PC-3 (cell line): Measurements from ENCODE around the gene DVL1.

Experiments used
- CTCF ChIP-seq: fragments of 300-600 bp; sonication (generic); conservative IDR thresholded peaks from 2 replicates; pipeline ENCODE4 v1.5.1; 2017; ENCODE audit warnings: antibody characterized with exemption, low read depth, mild to moderate bottlenecking, low read length
- EZH2phosphoT487 ChIP-seq: fragments of 300-600 bp; sonication (generic); IDR thresholded peaks from 2 replicates; pipeline ENCODE4 v1.6.1; 2018; ENCODE audit warnings: mild to moderate bottlenecking, antibody characterized with exemption, low read length, borderline replicate concordance

DNA sequence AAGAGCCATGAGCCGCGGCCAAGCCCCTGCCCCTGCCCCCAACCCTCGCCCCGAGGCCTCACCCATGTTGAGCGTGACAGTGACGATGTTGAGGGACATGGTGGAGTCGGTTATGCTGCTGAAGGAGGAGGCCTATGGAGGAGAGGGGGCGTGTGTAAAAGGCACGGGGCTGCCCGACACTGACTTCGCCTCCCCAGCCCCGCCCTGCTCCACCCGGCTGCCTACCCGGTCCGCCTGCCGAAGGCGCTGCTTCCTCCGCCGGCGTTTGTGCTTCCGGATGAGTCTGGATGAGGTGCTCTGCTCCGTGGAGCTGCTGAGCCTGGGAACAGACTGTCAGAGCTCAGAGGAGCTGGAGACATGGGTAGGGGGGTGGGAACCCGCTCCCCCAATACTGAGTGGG is 9.0 kb downstream of the DVL1 start:
- TF ChIP-seq CTCF (no peak), EZH2phosphoT487 (no peak)
